GM10847 (cell line): ENCODE measurements around the gene TXNDC16.

ENCODE experiments used
- POLR2A ChIP-seq: IDR thresholded peaks from 2 replicates; pipeline ENCODE4 v1.6.1; 2011; ENCODE audit not compliant: insufficient read length; ENCODE audit errors: extremely low read depth

The TXNDC16 gene

DNA sequence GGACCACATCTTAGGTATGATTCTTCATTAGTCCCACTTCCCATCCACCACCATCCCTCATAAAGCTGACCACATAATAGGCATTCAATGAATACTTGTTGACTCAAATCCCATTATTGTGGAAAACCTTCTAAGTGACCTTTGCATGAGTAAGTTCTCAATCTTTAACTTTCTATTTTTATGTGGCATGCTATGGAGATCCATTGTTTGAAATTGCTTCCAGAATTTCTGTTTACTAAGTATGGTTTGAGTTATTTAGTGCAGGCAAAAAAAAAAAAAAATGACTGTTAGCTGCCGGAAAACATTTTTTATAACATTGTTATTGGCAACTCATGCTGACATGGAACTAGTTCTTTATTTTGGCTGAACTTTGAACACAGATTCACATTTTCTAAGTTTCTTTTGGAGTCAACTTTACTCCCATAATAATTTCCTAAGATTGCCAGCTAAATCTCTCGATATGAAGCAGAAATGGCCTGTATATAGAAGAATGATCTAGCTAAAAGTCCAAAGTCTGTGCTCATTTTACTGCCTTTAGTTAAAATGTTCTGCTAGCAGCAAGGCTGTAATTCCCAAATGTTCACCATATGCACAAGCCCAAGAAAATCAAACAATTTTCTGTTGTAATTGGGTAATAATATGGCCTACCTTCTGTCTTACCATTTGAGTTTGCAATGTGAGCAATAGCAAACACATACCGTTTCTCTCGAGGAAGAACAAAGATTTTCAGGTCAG is 160.3 kb downstream of the TXNDC16 start:
- no peak for TF ChIP-seq POLR2A
